Measurements from ENCODE around the gene ZNF605. TPM values are rescaled to one million over a fixed set of nuclear protein-coding genes. Genes with fewer than 3 reads are reported as not detected.
"Not testable (repeated sequence)": the region's sequence is repeated elsewhere in the genome, so short reads cannot be mapped to it uniquely, and the experiment has no call there.

ZNF605 gene
- total RNA-seq, 1 donor from 2014 or later = 6.3 TPM

GRCh38 chr12:132886529-132887477 lies 69.3 kb downstream of the ZNF605 start:
- Histone ChIP-seq H3K36me3 (ENCODE audit: control insufficient read depth in 3 of 3, insufficient read depth in 3 of 3, low read length in 3 of 3) (peaks cover 3 to 4% (median 4%) of the 10 kb centered on the region in 3 donors), H3K9me3 (ENCODE audit: control insufficient read depth in 3 of 3, low read length in 3 of 3) (peaks cover 0 to 2% (median 1%) of the 10 kb centered on the region in 3 donors), H3K27ac (ENCODE audit: low read depth, low read length) (no peak overlapping the region), H3K27me3 (ENCODE audit: control insufficient read depth in 3 of 3, insufficient read depth in 3 of 3, low read length in 3 of 3) (no peaks in the 10 kb centered on the region), H3K9ac (ENCODE audit: low read depth in 1 of 3, low read length in 3 of 3) (peak overlapping the region; percentile 24 to 70 (median 51)), H3K4me1 (ENCODE audit: control insufficient read depth in 3 of 3, insufficient read depth in 3 of 3, low read length in 3 of 3) (peaks cover 0 to 4% (median 3%) of the 10 kb centered on the region in 3 donors), H3K4me3 (ENCODE audit: low read length in 3 of 3) (peak overlapping the region; percentile 58 to 82 (median 78))

GRCh38 chr12:132881818-132882217 lies 74.3 kb downstream of the ZNF605 start:
- H3K4me3 ChIP-seq (ENCODE audit: low read length in 3 of 3) = no peak overlapping the region
- H3K27me3 ChIP-seq (ENCODE audit: control insufficient read depth in 3 of 3, insufficient read depth in 3 of 3, low read length in 3 of 3) = no peaks in the 10 kb centered on the region
- peaks cover 0 to 3% (median 0%) of the 10 kb centered on the region in 3 donors for H3K4me1 ChIP-seq (ENCODE audit: control insufficient read depth in 3 of 3, insufficient read depth in 3 of 3, low read length in 3 of 3)
- H3K9me3 ChIP-seq (ENCODE audit: control insufficient read depth in 3 of 3, low read length in 3 of 3) = peaks cover 0 to 2% (median 0%) of the 10 kb centered on the region in 3 donors
- H3K36me3 ChIP-seq (ENCODE audit: control insufficient read depth in 3 of 3, insufficient read depth in 3 of 3, low read length in 3 of 3) = peaks cover 9 to 10% (median 10%) of the 10 kb centered on the region in 3 donors
- H3K9ac ChIP-seq (ENCODE audit: low read depth in 1 of 3, low read length in 3 of 3) = no peak overlapping the region
- H3K27ac ChIP-seq (ENCODE audit: low read depth, low read length) = no peak overlapping the region

DNA sequence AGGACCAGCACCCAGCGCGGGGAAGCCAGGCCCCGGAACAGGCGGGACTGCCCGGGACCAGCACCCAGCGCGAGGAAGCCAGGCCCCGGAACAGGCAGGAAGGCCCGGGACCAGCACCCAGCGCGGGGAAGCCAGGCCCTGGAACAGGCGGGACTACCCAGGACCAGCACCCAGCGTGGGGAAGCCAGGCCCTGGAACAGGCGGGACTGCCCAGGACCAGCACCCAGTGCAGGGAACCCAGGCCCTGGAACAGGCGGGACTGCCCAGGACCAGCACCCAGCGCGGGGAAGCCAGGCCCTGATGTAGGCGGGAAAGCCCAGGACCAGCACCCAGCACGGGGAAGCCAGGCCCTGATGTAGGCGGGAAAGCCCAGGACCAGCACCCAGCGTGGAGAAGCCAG lies 81.5 kb downstream of the ZNF605 start:
- not testable (repeated sequence) for H3K9ac ChIP-seq (ENCODE audit: low read depth in 1 of 3, low read length in 3 of 3); H3K4me1 ChIP-seq (ENCODE audit: control insufficient read depth in 3 of 3, insufficient read depth in 3 of 3, low read length in 3 of 3); H3K27me3 ChIP-seq (ENCODE audit: control insufficient read depth in 3 of 3, insufficient read depth in 3 of 3, low read length in 3 of 3); H3K4me3 ChIP-seq (ENCODE audit: low read length in 3 of 3); H3K9me3 ChIP-seq (ENCODE audit: control insufficient read depth in 3 of 3, low read length in 3 of 3); H3K27ac ChIP-seq (ENCODE audit: low read depth, low read length)
- H3K36me3 ChIP-seq (ENCODE audit: control insufficient read depth in 3 of 3, insufficient read depth in 3 of 3, low read length in 3 of 3) = peaks cover 34 to 41% (median 38%) of the 10 kb centered on the region in 3 donors

DNA sequence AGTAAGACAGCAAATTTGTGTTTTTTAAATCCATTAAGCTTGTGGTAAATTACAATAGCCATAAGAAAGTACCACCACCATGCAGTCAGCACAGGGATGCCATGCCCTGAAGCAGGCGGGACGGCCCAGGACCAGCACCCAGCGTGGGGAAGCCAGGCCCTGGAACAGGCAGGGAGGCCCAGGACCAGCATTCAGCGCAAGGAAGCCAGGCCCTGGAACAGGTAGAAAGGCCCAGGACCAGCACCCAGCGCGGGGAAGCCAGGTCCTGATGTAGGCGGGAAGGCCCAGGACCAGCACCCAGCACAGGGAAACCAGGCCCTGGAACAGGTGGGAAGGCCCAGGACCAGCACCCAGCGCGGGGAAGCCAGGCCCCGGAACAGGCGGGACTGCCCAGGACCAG lies 81.9 kb downstream of the ZNF605 start:
- H3K36me3 ChIP-seq (ENCODE audit: control insufficient read depth in 3 of 3, insufficient read depth in 3 of 3, low read length in 3 of 3) = peaks cover 39 to 46% (median 42%) of the 10 kb centered on the region in 3 donors
- H3K4me1 ChIP-seq (ENCODE audit: control insufficient read depth in 3 of 3, insufficient read depth in 3 of 3, low read length in 3 of 3) = no peaks in the 10 kb centered on the region
- no peaks in the 10 kb centered on the region for H3K9me3 ChIP-seq (ENCODE audit: control insufficient read depth in 3 of 3, low read length in 3 of 3)
- no peak overlapping the region for H3K9ac ChIP-seq (ENCODE audit: low read depth in 1 of 3, low read length in 3 of 3)
- H3K27me3 ChIP-seq (ENCODE audit: control insufficient read depth in 3 of 3, insufficient read depth in 3 of 3, low read length in 3 of 3) = no peaks in the 10 kb centered on the region
- no peak overlapping the region for H3K4me3 ChIP-seq (ENCODE audit: low read length in 3 of 3)
- no peak overlapping the region for H3K27ac ChIP-seq (ENCODE audit: low read depth, low read length)

GRCh38 chr12:132873724-132874123 lies 82.4 kb downstream of the ZNF605 start:
- H3K36me3 ChIP-seq (ENCODE audit: control insufficient read depth in 3 of 3, insufficient read depth in 3 of 3, low read length in 3 of 3) = peaks cover 40 to 46% (median 43%) of the 10 kb centered on the region in 3 donors

DNA sequence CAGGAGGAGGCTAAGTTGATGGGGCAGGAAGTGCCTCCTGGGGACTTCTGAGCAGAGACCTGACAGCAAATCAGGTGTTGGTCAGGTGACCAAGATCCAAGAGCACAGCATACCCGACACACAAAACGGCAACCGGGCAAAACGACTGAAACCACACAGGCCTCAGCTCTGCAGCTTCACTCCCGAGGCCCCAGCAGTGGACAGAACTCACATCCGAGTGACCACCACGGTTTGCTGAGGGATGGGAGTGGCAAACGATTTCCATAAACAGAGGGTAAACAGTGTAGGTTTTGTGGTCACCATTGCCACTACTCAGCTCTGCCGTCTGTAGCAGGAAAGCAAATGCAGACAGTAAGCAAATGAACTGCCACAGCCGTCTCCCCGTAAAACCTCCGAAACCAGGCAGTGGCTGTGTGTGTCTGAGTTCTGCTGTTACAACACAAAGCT lies 83.1 kb downstream of the ZNF605 start:
- H3K4me1 ChIP-seq (ENCODE audit: control insufficient read depth in 3 of 3, insufficient read depth in 3 of 3, low read length in 3 of 3) = no peaks in the 10 kb centered on the region
- no peaks in the 10 kb centered on the region for H3K9me3 ChIP-seq (ENCODE audit: control insufficient read depth in 3 of 3, low read length in 3 of 3)
- no peaks in the 10 kb centered on the region for H3K27me3 ChIP-seq (ENCODE audit: control insufficient read depth in 3 of 3, insufficient read depth in 3 of 3, low read length in 3 of 3)
- H3K27ac ChIP-seq (ENCODE audit: low read depth, low read length) = no peak overlapping the region
- H3K9ac ChIP-seq (ENCODE audit: low read depth in 1 of 3, low read length in 3 of 3) = no peak overlapping the region
- H3K36me3 ChIP-seq (ENCODE audit: control insufficient read depth in 3 of 3, insufficient read depth in 3 of 3, low read length in 3 of 3) = peaks cover 40 to 47% (median 43%) of the 10 kb centered on the region in 3 donors
- H3K4me3 ChIP-seq (ENCODE audit: low read length in 3 of 3) = no peak overlapping the region

More at GRCh38 chr12:132873724-132874123, 82.4 kb downstream of the ZNF605 start:
- Histone ChIP-seq H3K9me3 (ENCODE audit: control insufficient read depth in 3 of 3, low read length in 3 of 3) (no peaks in the 10 kb centered on the region), H3K4me3 (ENCODE audit: low read length in 3 of 3) (no peak overlapping the region), H3K27me3 (ENCODE audit: control insufficient read depth in 3 of 3, insufficient read depth in 3 of 3, low read length in 3 of 3) (no peaks in the 10 kb centered on the region), H3K9ac (ENCODE audit: low read depth in 1 of 3, low read length in 3 of 3) (no peak overlapping the region), H3K4me1 (ENCODE audit: control insufficient read depth in 3 of 3, insufficient read depth in 3 of 3, low read length in 3 of 3) (no peaks in the 10 kb centered on the region), H3K27ac (ENCODE audit: low read depth, low read length) (no peak overlapping the region)

GRCh38 chr12:132872073-132872855 lies 83.8 kb downstream of the ZNF605 start:
- Histone ChIP-seq H3K4me3 (ENCODE audit: low read length in 3 of 3) (no peak overlapping the region), H3K36me3 (ENCODE audit: control insufficient read depth in 3 of 3, insufficient read depth in 3 of 3, low read length in 3 of 3) (peaks cover 39 to 50% (median 44%) of the 10 kb centered on the region in 3 donors), H3K27me3 (ENCODE audit: control insufficient read depth in 3 of 3, insufficient read depth in 3 of 3, low read length in 3 of 3) (no peaks in the 10 kb centered on the region), H3K9ac (ENCODE audit: low read depth in 1 of 3, low read length in 3 of 3) (no peak overlapping the region), H3K4me1 (ENCODE audit: control insufficient read depth in 3 of 3, insufficient read depth in 3 of 3, low read length in 3 of 3) (no peaks in the 10 kb centered on the region), H3K27ac (ENCODE audit: low read depth, low read length) (no peak overlapping the region), H3K9me3 (ENCODE audit: control insufficient read depth in 3 of 3, low read length in 3 of 3) (no peaks in the 10 kb centered on the region)

DNA sequence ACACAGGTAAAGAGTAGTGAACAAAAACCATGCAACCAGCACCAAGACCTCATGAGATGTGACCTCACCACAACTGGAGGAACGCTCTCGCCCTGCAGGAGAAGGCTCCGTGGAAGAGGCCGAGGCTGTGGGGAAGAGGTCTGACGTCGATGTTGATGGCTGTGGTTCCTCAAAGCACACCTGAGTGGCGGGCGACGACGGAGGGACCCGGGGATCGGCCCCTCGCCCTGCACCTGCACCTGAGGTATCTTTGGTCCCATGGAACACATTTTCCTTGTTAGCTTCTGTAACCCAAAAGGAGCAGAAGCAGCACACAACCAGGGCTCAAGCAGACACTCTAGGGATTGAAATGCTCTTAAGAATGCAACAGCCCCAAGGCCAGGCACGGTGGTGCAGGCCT lies 86.6 kb downstream of the ZNF605 start:
- Histone ChIP-seq H3K36me3 (ENCODE audit: control insufficient read depth in 3 of 3, insufficient read depth in 3 of 3, low read length in 3 of 3) (peaks cover 34 to 56% (median 49%) of the 10 kb centered on the region in 3 donors), H3K27me3 (ENCODE audit: control insufficient read depth in 3 of 3, insufficient read depth in 3 of 3, low read length in 3 of 3) (no peaks in the 10 kb centered on the region), H3K9me3 (ENCODE audit: control insufficient read depth in 3 of 3, low read length in 3 of 3) (no peaks in the 10 kb centered on the region), H3K9ac (ENCODE audit: low read depth in 1 of 3, low read length in 3 of 3) (no peak overlapping the region), H3K4me3 (ENCODE audit: low read length in 3 of 3) (no peak overlapping the region), H3K4me1 (ENCODE audit: control insufficient read depth in 3 of 3, insufficient read depth in 3 of 3, low read length in 3 of 3) (no peaks in the 10 kb centered on the region), H3K27ac (ENCODE audit: low read depth, low read length) (no peak overlapping the region)

All from skeletal muscle tissue (tissue), 4 donors.